Mucosa of descending colon (tissue), 3 donors: ENCODE results near the gene KDM7A. TPM values are rescaled to one million over a fixed set of nuclear protein-coding genes. Genes with fewer than 3 reads are reported as not detected.

Experiments used
- ATAC-seq: fragments of 200-7000 bp; cut with Tn5 transposase; one replicate; pipeline ENCODE4 v1.9.1; 2020; ENCODE audit warnings: mild to moderate bottlenecking, moderate library complexity
- DNase-seq, 3 donors: peaks; one replicate each; pipeline ENCODE4 v3.0.0-alpha.2; 2020
- H3K36me3 ChIP-seq: fragments of 200-600 bp; one replicate; pipeline ENCODE4 v1.8.0; 2021; ENCODE audit warnings: low read depth, mild to moderate bottlenecking
- H3K4me1 ChIP-seq: fragments of 200-600 bp; one replicate; pipeline ENCODE4 v1.8.0; 2021; ENCODE audit warnings: low read depth, mild to moderate bottlenecking
- H3K4me3 ChIP-seq: fragments of 200-600 bp; one replicate; pipeline ENCODE4 v1.8.0; 2021; ENCODE audit warnings: mild to moderate bottlenecking
- H3K9me3 ChIP-seq: fragments of 200-600 bp; one replicate; pipeline ENCODE4 v1.8.0; 2021; ENCODE audit warnings: mild to moderate bottlenecking
- intact Hi-C, 2 donors: fragments of 100-400 bp; cut with DNase I in 1 of 2; cut with micrococcal nuclease in 1 of 2; formaldehyde crosslinking; loops; one replicate each; pipeline versions ENCODE4 v1.11.0 to v1.11.1; 2022; cut with DNase I, micrococcal nuclease
- total RNA-seq, 3 donors: library from RNA; stranded (reverse); fragmentation: NEBNext Ultra II Directional in 2 of 3; extraction: Animal tissue kit (Norgen Biotek cat#: 25700) in 2 of 3; gene quantifications; one replicate each; pipeline versions ENCODE4 v1.2.1 to v1.2.4, GENCODE V29; 2021 to 2023
- TF ChIP-seq, protein P1 (sequence below): fragments of 200-600 bp; IDR thresholded peaks from one replicate; pipeline ENCODE4 v1.8.0; 2022; ENCODE audit warnings: antibody characterized with exemption, mild to moderate bottlenecking
- donor health status: DM: no; HTN: no; CAD: no; lungs with moderate emphysema.
- donor health status: DM: no; HTN: no; CAD: no.
- donor health status: DM: no; HTN: yes; CAD: no.

KDM7A gene
- total RNA-seq, 3 donors from 2014 or later, result 27.4 to 45.4 (median 27.9) TPM

DNA sequence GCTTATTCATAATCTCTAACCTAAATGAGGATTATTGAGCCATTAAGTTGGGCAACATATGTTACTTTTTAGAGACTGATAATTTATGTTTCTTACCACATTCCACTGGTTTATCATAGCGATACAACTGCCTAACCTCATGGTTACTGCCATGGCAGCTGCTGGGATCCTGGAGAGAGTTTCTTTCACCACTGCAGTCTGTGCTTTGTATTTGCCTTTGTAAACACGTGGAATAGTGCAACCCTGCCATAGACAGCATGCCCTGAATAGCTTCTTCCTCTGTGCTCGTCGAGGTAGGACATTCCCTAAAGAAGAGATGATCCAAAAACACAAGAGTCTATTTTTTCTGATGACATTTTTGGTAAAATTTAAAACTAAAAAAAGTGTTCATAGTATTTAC lies 80.3 kb downstream of the KDM7A start:
- ATAC-seq (no peak), DNase-seq (no peak)
- intact Hi-C loops, result no loop called here
- Histone ChIP-seq H3K4me3 (no peak overlapping the region), H3K36me3 (peaks cover 26% of the 10 kb centered on the region), H3K4me1 (no peaks in the 10 kb centered on the region), H3K9me3 (no peaks in the 10 kb centered on the region)
- TF ChIP-seq, protein P1, sequence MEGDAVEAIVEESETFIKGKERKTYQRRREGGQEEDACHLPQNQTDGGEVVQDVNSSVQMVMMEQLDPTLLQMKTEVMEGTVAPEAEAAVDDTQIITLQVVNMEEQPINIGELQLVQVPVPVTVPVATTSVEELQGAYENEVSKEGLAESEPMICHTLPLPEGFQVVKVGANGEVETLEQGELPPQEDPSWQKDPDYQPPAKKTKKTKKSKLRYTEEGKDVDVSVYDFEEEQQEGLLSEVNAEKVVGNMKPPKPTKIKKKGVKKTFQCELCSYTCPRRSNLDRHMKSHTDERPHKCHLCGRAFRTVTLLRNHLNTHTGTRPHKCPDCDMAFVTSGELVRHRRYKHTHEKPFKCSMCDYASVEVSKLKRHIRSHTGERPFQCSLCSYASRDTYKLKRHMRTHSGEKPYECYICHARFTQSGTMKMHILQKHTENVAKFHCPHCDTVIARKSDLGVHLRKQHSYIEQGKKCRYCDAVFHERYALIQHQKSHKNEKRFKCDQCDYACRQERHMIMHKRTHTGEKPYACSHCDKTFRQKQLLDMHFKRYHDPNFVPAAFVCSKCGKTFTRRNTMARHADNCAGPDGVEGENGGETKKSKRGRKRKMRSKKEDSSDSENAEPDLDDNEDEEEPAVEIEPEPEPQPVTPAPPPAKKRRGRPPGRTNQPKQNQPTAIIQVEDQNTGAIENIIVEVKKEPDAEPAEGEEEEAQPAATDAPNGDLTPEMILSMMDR, result no peak

DNA sequence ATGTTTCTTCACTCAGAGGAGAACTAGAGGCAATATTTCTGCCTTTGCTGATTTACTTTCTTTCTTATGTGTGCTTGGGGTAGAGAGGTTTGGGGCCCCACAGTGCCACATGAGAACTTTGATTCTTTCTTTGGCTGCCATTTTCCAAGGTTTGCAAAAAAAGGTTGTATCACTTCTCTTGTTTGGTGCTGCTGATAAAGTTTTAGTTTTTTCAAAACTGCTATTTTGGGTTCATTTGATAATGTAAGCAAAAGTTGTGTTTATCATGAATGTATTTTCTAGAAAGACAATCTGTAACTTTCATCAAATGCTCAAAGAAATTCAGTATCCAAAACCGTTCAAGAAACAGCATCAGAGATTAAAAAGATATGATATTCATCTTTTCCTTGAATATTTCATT lies 83.4 kb downstream of the KDM7A start:
- Histone ChIP-seq H3K9me3 (no peaks in the 10 kb centered on the region), H3K4me1 (no peaks in the 10 kb centered on the region), H3K36me3 (peaks cover 24% of the 10 kb centered on the region), H3K4me3 (no peak overlapping the region)
- ATAC-seq, result no peak
- DNase-seq, result no peak
- intact Hi-C loops, result no loop called here
- TF ChIP-seq, protein P1, result no peak

DNA sequence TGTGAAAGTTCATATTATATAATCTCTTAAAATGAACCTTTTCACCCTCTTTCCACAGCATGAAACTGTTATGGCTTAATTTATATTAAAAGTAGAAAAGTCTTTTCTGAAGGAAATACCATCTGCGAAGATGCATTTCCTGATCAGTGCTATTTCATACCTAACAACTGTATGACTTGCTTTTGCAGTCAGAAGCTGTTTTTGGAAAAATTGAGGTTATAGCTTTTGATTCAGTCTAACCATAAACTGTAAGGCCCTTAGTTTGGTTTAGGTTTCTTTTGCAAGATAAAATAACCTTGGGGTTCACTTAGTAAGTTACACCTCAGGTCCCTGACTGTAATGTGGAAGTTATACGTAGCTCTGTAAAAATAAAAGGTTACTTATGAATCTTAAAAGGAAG lies 91.3 kb downstream of the KDM7A start:
- no peak overlapping the region for H3K4me3 ChIP-seq
- H3K9me3 ChIP-seq, result no peaks in the 10 kb centered on the region
- H3K4me1 ChIP-seq, result peaks cover 5% of the 10 kb centered on the region
- no peak for ATAC-seq
- no peaks in the 10 kb centered on the region for H3K36me3 ChIP-seq
- no peak for DNase-seq
- intact Hi-C loops, result no loop called here
- TF ChIP-seq, protein P1, result no peak

DNA sequence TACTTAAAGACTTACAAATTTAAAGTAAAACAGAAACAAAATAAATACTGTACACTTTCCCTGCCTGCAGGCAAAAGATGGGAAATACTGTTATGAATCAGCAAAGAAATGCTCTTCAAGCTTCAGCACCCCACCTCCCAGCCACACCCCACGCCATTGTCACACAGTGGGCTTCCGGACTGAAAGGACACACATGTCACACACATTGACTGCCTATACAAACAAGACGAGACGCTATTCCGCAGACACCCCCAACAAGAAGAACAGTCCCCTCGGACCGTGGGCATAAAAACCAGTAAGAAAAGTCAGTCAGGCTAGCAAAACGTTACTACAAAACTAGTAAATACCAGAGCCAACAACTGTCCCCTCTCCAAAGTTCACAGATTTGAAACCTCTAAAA lies 91.8 kb downstream of the KDM7A start:
- TF ChIP-seq, protein P1, result no peak
- intact Hi-C loops, result no loop called here

DNA sequence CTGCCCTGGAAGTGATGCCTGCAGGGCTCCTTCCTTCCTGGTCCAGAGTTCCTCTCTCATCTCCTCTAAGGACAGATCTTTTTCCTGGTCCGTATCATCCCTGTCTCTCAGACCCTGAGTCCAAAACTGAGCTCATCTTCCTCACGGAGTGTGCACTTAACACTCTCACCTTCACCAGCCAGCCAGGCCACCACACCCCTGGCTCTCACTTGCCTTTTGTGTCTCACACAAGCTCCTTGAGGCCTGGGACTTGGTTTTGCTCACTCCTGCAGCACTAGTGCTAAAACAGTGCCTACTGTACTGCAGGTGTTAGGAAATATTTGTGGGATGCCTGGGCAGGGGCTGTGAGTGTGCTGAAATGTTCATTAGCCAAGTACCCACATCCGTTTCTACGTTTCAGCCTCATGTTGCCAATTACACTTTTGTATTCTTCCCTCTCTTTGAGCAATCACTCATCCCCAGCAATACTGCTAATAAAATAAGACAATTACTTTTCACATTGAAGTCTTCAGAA lies 92.6 kb downstream of the KDM7A start:
- Histone ChIP-seq H3K36me3 (no peaks in the 10 kb centered on the region), H3K9me3 (no peaks in the 10 kb centered on the region), H3K4me1 (peaks cover 12% of the 10 kb centered on the region), H3K4me3 (no peak overlapping the region)
- DNase-seq (no peak), ATAC-seq (peak; percentile 33)
- intact Hi-C loops, result no loop called here
- TF ChIP-seq, protein P1, result no peak

More for the DNA sequence above, 91.8 kb downstream of the KDM7A start:
- Histone ChIP-seq H3K9me3 (no peaks in the 10 kb centered on the region), H3K4me1 (peaks cover 9% of the 10 kb centered on the region), H3K4me3 (no peak overlapping the region), H3K36me3 (no peaks in the 10 kb centered on the region)
- ATAC-seq (peak; percentile 34), DNase-seq (peak in 1 of 3 donors; percentile 60)

DNA sequence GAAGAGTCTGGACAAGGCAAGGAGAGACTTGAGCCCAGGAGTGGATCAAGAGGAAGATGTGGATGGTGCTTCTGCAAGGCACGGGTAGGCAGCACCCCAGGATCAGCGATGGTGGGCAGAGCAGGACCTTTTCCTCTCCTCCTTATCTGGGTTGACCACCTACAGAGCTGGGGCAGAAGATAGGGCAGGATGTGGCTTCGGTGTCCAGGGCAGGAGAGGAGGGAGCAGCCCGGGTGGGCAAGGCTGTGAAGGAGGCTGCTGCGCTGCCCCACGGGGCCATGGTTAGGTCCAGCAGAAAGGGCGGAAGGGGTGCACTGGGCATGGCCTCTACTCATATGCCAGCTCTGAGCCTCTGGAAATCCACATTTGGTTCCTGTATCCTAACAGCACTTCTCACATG lies 94.0 kb downstream of the KDM7A start:
- Histone ChIP-seq H3K4me3 (no peak overlapping the region), H3K36me3 (no peaks in the 10 kb centered on the region), H3K4me1 (peaks cover 12% of the 10 kb centered on the region), H3K9me3 (no peaks in the 10 kb centered on the region)
- intact Hi-C loops, result no loop called here
- TF ChIP-seq, protein P1, result no peak
- ATAC-seq (no peak), DNase-seq (no peak)
